Measurements from ENCODE around the gene PRKCE.

Gene PRKCE

DNA sequence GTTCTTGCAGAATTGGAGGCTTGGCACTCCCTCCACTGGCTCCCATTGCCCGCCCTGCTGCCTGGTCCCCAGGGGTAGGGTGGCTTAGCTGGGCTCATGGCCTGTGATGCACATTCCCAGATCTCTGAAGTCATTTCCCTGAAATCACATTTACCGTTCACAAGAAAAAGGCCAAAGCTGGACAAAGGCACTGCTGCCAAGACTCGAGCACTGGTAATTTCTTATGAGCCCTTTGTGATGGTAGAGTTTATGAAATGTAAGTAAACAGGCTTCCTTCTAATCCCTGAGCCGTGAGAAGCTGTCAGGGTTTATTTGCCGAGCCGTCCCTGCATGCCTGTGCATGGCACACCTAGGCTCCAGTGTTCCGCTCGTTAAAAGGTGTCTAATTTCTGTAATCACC, 398.6 kb downstream of the PRKCE start:
- no peak for DNase-seq (ENCODE audit: low read depth)

DNA sequence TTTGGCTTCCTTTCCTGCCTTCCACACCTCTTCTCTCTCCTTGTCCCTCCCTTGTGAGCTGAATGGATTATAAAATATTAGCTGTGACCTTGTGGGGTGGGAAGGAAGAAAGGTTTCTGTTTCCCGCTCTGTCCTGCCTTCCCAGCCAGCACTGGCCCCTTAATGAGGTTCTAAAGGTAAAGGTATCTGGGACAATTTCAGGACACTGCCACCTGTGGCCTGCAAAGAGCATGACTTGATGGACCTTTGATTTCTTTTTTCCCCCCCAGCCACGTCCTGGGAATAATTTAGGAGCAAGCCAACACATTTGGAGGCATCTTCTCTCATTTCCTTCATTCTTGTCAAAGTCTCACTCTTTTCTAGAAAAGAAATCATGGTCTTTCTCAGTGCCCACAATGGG, 399.0 kb downstream of the PRKCE start:
- no peak for DNase-seq (ENCODE audit: low read depth)

DNA sequence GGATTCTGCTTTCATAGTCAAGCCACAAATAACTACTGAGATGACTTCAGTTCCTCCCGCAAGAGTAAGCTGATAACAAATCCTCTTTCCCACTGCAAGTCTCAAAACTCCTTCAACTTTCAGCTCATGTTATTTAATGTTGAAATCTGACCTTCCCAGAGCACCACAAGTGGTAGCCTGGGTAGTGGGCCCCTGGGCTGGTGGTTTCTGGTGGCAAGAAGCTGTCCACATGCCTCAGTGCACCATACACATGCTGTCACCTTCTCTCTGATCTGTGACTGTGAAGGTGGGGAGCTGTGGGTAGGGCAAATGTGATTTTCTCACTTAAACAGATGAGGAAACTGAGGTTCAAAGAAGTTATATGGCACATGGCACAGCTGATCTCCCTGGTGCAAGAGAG, 399.6 kb downstream of the PRKCE start:
- DNase-seq (ENCODE audit: low read depth): peak; percentile 49

DNA sequence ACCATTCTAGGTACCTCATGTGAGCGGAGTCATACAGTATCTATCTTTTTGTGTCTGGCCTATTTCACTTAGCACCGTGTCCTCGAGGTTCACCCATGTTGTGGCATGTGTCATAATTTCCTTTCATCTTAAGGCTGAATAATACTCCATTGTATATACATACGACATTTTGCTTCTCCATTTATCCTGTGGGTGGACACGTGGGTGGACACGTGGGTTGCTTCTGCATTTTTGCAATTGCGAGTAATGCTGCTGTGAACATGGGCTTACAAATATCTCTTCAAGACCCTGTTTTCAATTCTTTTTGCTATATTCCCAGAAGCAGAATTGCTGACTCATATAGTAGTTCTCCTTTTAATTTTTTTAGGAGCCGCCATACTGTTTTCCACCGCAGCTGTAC, 402.1 kb downstream of the PRKCE start:
- no peak for DNase-seq (ENCODE audit: low read depth)

DNA sequence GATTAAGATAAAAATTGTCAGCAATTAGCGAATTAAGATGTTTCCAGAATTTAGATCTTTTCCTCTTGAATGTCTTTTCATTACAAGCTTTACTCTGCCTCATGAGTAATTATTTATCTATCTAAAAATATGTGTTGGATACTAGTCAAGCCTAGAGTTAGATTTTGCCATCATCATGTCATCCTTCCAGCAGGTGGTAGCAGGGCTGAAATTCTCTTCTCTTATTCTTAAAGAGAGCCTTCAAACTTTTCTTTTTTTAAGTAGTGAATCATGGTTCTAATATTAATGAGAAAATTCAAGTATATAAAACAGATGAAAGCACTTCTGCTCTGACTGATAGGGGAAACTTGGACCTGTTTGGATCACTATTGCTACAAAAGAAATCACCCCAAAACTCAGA, 405.1 kb downstream of the PRKCE start:
- no peak for DNase-seq (ENCODE audit: low read depth)

DNA sequence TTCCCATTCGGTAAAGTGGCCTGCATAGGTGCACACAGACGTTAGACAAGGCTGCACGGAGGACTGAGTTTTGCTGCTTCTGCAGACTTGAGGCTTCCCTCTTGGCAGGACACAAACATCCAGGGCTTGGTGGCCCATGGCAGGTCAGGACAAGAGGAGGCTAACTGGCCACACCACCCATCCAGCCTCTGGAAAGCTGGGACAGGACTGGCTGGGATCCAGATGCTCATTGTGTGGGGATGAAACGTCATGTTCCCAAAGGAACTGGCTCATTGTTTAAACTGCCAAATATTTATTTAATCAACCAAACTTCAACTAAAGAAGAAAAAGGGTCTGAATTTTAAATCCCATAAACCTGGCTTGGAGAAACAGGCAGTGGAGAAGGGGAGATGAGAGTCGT, 406.7 kb downstream of the PRKCE start:
- no peak for DNase-seq (ENCODE audit: low read depth)

DNA sequence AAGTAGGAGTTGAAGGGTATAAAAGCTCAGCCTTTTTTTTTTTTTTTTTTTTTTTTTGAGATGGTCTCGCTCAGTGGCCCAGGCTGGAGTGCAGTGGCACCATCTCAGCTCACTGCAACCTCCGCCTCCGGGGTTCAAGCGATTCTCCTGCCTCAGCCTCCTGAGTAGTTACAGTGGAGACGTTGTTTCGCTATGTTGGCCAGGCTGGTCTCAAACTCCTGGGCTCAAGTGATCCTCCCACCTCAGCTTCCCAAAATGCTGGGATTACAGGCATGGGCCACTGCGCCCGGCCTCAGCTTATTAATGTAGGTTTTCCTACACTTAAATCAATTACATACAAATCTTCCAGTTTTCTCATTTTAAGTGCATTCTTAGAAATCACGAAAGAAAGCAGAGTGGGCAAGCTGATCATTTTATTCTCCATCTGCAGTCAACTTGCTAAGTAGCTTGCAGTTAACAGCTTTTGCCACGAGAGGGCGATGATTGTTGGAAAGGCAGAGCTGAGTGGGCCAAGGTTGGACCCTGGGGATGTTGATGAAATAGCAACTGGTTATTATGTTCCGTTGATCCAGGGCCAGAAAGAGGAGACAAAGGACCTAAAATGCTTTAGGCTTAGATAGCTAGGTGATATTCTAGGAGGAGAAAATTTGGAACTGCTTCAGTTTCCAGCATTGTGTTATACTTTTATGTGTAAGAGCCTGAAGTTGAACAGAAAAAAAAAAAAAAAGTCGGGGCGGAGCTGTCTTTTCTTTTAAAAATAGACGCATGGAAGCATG, 411.4 kb downstream of the PRKCE start:
- peak; percentile 78 for DNase-seq (ENCODE audit: low read depth)

DNA sequence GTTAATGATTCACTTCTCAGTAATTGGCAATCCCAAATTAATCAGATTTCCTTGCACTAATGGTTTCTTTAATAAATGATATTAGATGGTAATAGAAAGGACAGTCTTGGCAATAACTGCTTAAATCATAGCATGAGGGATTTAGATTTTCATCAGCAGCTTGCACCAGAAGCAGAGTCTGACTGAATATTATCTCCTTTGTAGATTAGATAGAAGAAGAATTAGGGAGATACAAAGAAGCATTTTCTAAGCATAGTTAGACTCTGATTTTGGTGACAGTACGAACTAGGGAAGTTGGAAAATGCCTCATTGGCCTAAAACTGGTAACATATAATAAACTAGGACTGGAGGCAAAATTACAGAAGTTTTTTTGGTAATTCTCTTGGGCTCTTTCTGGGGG, 412.9 kb downstream of the PRKCE start:
- peak; percentile 63 for DNase-seq (ENCODE audit: low read depth)

DNA sequence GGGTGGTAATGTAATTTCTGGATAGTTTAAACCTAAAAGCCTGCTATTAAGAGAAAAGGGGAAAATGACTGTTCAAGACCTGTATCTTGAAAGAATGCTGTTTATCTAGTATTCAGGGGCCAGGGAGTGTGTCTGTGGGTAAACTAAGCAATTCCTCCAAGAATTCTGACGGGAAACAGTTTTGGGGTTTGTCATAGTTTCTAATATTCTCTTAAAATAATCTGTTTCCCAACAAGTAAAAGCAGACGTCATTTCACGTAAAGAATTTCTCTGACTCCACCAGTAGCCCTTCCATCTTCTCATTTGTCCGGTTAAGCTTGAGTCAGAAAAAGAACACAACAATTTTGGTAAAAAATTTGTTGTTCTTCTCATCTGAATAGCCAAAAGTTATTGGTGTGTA, 413.7 kb downstream of the PRKCE start:
- DNase-seq (ENCODE audit: low read depth): peak; percentile 96

DNA sequence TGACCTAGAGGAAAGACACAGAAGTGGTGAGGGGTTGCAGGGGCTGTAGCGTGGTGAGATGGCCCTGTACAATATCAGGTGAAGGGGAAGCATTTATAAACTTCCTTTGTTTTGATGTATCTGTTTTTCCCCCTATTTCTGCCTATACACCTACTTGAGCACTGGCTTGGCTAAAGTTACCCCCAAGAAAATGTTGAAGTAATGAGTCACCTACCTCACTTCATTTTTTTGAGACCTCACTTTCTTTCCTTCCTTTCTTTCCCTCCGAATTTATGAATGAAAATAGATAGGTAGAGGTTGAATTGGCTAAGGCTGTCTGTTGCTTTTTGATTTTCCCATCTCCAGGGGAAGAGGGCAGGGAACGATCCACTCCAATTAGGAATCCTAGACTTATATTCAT, 414.6 kb downstream of the PRKCE start:
- DNase-seq (ENCODE audit: low read depth): no peak

DNA sequence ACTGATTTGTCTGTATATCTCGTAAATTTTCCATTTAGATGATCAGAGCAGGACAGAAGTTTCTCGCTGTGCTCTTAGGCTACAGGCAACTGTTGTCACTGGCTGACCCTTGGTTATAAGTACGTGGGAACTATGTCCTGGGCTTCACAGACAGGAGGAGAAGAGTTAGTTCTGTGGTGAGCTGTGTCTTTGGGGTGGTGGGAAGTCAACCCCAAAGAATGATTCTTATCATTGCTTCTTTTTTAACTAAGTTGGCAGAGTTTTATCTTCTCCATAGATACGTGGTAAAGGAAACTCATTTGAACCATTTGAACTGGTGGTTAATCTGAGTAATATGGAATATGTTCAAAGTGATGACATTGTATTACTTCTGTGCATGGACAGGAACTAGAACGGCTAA, 415.1 kb downstream of the PRKCE start:
- peak; percentile 46 for DNase-seq (ENCODE audit: low read depth)

DNA sequence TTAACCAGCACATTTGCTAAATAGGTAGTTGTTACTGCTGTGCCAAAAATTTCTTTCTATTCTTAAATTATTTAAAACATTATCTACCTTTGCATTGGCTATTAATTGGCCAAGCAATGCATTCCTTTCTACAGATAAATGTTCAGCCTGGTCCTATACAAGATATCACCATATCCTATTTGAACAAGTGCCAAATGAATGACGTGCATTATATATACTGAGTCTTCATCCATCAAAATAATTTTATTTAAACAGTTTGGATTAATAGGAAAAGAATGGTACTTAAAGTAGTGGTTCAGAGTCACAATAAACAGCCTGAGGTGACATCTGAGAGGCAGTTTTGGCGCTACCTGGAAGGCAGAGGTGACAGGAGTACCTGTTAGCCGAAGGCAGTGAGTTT, 415.6 kb downstream of the PRKCE start:
- DNase-seq (ENCODE audit: low read depth): no peak

DNA sequence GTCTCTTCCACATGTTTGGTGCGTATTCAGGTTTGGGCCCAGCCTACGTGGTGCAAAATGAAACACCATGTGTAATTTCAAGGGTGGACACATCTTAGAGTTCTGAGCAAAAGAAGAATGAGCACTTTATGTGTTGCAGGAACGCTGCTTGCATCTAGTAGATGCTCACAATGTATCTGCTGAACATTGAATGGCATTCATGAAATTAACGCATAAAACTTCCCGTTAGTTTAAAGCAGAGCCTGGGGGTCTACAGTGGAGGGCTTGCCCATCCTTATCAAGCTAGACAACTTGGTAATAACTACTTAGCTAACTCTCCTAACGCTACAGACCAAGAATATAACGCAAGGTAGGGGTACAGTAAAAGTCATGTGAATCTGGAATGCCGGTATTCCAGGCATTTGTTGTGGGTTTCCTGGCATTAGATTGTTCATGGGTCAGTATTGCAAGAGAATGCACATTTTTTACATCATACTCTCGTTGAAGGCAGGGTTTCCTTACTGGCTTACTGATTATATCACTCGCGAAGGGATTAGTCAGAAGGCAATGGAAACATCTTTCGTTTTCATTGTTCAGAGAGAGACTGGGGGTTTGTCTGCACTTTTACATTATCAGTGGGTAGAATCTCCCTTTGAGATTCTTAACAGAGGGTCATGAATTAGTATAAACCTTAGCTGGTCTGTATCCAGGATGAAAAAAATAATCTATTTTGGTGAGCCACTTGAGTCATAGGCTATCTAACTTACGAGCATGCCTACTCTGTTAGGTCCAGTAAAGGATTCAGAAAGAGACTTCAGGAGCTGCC, 416.2 kb downstream of the PRKCE start:
- DNase-seq (ENCODE audit: low read depth): peak; percentile 99

DNA sequence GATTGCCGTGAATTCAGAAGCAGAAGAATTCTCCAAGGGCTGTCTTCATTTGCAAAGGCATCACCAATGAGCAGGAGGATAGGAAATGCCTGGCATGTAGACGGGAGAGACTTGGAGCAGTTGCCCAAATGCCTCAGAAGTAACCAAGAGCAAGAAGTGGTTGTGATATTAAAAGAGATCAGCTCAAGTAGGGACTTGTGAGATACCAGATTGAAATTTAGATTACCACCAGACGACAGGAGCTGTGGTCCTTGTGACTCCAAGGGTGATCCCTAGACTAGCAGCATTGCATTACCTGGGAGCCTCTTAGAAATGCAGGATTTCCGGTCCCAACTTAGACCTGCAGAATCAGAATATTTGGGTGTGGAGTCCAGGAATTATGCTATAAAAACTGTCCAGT, 417.2 kb downstream of the PRKCE start:
- no peak for DNase-seq (ENCODE audit: low read depth)

DNA sequence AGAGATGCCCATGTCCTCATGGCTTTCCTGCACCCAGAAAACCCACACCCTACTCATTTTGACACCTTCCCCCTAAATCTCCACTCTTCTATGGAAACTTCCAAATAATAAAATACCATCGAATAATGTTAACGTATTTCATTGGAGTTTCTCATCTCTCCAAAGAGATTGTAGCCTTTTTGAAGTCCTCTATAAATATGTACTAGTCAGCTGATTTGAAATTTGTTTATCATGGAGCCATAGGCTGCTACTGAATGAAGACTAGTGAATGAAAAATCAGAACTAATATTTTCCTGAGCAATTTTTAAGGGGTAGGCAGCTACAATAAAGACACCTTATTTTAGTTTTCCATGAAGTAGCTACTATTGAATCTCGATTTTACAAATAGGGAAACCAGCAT, 419.6 kb downstream of the PRKCE start:
- no peak for DNase-seq (ENCODE audit: low read depth)

DNA sequence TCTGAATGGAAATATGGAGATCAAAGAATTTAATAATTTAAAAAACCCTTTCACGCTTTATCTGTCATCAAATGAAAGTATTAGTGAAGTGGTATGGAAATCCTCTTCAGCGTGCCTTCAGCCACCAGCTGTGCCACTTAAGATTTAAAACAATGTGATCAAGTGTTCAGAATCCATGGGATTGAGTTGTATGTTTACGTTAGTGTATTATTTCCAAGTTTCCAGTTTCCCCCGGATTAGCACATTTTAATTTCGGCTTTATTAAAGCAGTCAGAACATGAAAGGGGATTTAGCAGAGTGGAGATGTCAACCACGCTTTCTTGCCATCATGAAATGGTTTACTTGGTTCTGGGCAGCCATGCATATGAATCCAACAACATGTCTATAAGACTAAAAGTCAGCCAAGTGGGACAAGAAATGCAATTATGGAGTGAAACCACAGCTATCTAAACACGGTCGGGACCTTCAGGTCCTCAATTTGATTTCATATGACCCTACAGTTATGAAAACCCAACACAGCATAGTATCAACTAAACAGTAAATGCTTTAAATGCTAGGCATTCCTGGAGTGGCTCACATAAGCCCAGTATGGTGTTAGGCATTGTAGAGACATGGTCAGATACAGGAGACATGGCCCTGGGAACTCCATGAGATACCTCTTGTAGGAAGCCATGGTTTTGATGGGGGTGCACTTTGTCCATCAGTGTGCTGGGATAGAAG, 420.8 kb downstream of the PRKCE start:
- peak; percentile 39 for DNase-seq (ENCODE audit: low read depth)

DNA sequence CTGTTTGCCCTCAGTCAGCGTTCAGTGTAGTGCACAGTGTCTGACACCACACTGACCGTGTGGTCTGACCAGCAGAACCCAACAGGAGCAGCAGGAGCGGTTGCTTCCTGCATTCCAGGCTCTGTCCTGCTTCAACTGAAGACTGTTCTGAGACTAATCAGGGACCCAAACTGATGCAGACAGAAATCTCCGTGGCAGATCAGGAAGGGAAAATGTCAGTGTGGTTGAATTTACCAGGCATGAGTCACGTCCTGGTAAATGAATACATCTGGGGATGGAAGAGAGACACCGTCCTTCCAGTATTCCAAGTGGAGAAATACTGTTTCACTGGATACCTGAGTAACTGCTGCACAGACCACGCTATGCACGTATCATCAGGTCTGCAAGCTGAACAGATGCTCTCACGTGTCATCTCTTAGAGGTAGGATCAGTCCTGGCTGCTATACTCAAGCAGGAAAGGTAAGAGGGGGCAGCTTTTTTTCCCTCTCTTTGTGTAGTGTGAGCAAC, 422.1 kb downstream of the PRKCE start:
- DNase-seq (ENCODE audit: low read depth): peak; percentile 93

DNA sequence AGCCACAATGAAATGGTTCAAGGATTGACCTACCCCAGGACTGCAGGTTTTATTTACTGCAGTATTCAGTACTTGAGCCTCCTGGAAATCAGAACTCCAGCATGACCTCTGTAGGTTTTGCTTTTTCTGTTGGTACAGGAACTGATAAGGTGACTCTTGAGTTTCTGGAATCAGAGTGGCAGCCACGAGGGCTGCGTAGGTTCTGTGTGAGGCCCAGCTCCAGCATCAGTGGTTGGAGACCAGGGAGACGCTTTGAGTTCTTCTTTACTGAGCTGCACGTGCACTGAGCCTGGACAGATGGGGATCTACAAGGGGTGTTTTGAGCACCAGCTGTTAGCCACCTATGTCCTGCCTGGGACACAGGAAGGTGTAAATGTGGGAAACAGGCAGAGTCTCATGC, 423.0 kb downstream of the PRKCE start:
- no peak for DNase-seq (ENCODE audit: low read depth)

DNA sequence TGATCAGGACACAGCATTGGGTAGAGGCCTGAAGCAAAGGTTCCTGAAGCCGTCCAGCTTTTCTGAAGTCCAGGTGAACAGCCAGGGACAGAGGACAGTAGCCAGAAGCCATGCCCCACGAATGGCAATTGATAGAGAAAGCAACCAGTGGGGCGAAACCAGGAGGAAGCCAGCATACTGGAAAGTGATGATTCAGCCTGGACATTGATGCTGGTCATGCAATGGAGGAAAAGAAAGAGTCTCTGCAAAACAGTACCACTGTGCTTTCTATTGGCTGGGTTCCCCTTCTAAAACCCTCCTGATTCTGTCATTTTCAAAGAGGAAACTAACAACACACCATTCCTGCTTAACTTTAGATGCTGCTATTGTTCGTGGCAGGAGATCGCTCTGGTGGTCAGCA, 424.4 kb downstream of the PRKCE start:
- no peak for DNase-seq (ENCODE audit: low read depth)

DNA sequence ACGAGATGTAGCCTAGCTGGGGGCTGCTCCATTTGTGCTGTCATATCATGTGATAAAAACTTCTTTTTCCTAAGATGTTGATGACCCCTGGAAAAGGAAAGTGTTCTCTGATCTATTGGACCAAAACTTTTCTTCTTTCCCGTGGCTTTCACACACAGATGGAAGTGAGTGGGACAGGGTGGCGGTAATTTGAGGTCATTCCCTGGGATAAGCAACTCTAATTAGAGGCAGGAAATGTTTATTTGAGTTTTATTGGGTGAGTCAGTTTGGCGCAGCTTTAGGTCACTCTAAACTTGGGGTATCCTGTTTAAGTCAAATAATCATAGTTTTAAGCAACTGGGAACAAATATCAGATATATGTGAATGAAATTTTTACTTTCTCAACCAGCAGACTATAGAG, 424.8 kb downstream of the PRKCE start:
- no peak for DNase-seq (ENCODE audit: low read depth)

DNA sequence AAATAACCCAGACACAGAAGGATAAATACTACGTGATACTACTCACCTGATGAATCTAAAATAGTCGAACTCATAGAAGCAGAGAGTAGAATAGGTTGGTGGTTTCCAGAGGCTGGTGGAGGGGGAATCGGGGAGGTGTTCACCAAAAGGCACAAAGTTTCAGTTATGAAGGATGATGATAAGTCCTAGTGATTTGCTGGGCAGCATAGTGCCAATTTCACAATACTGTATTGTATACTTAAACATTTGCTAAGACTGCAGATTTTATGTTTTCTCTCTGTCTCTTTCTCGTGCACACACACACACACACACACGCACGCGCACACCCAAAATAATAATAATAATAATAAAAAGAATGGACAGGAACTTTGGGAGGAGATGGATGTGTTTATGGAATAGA, 425.4 kb downstream of the PRKCE start:
- no peak for DNase-seq (ENCODE audit: low read depth)

DNA sequence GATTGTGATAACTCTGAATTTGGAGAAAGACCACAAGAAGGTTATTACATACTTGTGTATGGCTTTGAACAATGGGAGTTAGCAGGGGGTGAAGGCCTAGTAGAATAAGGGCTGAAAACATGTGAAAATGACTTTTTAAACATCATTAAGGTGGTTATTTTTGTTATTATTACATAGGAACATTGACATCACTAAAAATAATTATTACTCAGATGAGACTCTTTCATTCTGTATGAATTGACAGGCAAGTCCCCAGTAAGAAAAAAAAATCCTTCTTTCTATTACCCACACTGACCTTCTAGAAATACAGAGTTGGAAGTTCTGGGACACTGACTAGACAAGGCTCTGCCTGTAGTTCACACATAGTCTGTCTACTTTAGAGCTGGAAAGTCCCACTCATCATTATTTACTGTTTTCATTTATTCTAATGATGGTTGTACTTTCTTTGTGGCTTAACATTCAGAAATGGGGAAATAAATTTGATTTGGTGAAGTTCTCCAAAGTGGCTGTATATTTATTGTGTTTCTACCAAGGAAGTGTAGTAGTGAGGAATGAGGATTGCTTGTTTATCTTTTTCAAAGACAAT, 426.1 kb downstream of the PRKCE start:
- DNase-seq (ENCODE audit: low read depth): no peak

All from amniotic epithelial cell (primary cell).